T1000 (cell line): ENCODE data around the gene GALNT3.

Experiments used
- DNase-seq: peaks from one replicate; lab custom pipeline; 2025; ENCODE audit warnings: mixed read lengths; lab: John Stamatoyannopoulos, UW

The GALNT3 gene

DNA sequence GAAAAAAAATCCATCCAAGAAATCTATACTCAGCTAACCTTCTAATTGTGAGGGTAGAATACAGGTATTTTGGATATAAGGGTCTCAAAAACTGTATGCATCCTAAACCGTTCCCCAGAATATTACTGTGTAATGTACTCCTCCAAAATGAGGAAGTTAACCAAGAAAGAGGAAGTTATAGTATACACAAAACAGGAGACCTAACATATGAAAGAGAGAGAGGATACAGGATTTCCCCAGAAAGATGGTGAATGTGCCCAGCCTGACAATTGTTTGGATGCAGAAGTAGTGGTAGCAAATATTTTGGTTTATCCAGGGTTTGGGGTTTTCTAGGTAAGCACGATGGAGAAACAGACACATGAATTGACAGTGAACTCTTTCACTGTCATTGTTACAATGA lies 50.6 kb downstream of the GALNT3 start:
- DNase-seq, result no peak

DNA sequence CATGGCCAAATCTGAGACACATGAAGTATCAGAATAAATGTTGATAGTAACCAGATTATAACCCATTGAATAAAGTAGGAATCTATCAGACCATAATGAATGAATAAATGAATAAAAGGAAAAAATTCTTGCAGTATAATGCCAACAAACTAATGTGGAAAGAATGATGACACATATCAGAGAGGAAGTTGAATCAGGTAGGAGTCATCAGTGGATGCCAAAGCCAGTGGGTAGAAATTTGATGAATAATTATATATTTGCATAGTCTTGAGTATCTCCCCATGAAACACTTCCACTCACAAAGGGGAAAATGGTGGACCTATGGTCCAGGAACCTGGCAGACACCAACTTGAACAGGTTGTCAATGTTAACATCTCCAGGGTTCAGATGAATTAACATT lies 68.6 kb downstream of the GALNT3 start:
- no peak for DNase-seq

DNA sequence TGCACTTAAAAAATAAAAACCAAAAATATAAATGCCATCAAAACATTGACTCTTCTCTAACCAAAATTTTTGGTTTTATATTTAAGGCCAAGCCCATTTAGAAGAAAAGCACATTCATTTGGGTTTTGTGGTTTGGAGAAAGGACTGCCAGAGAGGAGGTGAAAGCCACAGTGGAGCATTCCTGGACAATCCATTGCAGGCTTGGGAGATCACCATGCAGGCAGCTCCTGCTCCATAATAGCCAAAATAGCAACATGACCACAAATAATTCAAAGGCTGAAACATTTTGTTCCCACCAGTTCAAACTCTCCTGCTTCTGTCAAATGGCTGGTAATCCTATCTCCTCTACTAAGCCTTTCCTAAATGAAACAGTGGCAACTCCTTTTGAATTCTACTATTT lies 73.5 kb downstream of the GALNT3 start:
- DNase-seq, result no peak

DNA sequence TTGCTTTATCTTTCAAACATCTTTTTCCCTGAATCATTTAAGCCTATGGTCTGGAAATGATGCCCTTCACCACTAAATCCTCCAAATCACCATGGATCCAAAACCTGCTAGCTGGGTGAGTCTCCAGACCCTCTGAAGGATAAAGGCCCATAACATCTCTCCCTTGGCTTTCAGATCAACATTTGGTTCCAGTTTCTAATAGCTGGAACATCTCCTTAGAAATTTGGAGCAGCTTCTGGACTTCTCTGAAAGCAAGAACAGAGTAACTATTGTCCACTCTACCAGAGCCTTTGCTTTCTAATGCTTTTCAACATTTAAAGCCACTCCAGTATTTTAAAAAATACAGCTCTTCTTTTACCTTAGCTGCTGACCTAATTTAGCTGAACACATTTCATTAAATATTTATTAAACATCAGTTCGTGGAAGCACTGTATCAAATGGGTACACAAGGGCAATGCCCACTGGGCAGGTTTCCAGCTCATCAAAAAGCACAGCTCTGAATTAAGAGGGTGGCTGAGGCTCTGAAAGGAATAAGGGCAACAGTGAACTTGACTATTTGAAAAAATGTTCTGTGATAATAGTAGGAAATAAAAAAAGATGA lies 75.3 kb downstream of the GALNT3 start:
- DNase-seq, result no peak

DNA sequence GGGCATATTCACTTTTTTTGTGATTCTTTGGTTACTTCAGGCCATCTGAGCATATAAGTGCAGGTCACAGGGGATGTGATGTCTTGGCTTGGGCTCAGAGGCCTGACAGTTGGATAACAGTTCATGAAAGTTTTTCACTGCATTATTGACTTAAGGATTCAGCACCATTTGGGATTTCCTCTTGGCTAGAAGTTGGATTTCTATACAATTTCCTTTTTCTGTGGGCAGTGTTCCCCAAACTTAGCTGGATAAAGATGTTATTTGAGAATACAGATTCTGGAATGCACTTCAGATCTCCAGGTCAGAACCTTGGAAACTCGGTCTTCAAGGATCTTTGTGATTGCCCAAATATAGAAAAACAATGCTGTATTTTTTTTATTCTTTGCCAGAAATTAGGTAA lies 78.0 kb downstream of the GALNT3 start:
- DNase-seq, result no peak

DNA sequence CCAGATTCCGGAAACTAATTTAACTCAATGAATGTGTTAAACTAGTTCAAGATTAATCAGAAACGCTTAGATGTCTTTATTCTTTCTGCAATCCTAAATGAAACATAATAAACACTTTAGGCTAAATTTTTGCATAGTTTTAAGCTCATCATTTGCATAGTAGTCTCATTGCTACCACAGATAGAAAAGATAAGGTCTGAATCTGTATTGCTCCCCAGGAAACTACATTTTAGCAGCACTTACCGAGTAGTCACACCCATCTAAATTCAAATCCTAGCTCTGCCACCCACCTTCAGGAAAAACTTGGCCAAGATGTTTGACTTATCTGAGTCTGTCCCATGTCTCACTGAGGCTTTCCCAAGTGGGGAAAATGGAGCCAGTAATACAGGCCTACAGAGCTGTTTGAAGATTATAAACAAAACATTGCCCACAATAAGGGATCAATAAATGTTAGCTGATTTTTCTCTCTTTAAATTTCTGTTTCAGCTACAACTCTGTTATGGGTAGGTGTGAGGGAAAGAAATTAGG lies 87.0 kb downstream of the GALNT3 start:
- no peak for DNase-seq

DNA sequence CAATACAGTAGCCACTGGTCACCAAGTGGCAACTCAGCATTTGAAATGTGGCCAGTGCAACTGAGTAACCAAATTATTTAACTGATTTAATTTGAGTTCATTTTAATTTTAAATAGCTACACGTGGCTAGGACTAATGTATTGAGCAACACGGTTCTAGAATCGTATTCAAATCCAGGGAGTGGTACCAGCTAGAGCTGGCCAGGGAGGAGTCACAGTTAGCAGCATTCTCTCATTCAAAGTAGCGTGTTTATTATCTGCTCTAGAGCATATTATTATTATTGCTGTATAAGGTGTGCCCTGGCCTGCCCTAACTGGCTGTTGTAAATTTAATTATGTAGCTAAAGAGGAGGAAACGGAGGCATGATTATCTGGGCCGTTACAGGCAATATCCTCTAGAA lies 92.9 kb downstream of the GALNT3 start:
- DNase-seq, result no peak

DNA sequence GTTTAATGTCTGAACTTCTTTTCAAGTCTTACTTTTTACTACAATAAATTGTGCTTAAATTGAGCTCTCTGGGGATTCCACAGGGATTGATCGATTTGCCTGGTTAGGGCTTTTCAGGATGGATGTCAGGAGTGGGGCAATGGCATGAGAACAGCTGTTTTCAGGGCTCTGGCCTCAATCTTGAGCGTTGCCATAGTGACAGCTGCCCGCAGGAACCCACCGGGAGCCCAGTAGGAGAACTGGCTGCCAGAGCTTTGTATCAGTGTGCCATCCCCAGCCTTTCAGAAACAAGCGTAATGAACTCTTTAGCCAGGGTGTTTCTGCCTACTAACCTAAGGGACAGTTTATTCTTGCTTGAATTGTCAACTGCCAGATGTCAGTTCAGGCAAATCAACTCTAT lies 93.5 kb downstream of the GALNT3 start:
- DNase-seq, result no peak

DNA sequence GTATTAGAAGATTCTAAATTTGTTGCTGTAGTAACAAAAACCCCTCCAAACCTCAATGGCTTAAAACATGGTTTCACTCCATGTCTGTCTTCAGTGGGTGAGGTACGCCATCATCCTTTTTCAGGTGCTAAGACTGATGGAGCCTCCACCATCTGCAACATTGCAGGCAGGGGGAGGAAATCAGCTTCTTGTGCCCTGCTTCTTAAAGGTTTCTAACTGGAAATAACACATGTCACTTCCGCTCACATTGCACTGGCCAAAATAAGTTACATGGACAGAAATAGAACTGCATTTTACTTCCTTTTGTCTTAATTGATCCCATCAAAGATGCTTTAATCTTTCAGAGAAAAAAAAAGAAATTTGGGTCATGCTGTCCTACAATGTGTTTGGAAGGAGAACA lies 94.1 kb downstream of the GALNT3 start:
- no peak for DNase-seq

DNA sequence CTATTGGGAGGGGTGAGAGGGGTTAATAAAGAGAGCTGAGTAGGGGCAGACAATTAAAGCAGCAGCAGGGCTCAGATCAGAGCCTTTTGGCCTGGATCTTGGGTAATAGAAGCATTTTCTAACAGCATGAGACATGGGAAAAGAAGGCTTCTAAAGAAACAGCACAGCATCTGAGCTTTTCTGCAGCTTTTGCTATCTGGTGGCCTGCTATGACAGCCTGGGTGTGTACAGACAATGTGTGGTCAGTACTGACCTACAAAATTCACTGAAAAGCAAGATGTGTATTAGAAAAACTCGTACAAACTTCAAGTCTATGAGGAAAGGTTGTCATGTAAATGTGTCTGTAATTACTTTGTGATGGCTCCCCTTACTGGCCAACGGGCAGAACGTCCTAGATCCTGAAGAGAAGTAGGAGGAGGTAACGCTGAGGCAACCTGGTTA lies 95.6 kb downstream of the GALNT3 start:
- no peak for DNase-seq

DNA sequence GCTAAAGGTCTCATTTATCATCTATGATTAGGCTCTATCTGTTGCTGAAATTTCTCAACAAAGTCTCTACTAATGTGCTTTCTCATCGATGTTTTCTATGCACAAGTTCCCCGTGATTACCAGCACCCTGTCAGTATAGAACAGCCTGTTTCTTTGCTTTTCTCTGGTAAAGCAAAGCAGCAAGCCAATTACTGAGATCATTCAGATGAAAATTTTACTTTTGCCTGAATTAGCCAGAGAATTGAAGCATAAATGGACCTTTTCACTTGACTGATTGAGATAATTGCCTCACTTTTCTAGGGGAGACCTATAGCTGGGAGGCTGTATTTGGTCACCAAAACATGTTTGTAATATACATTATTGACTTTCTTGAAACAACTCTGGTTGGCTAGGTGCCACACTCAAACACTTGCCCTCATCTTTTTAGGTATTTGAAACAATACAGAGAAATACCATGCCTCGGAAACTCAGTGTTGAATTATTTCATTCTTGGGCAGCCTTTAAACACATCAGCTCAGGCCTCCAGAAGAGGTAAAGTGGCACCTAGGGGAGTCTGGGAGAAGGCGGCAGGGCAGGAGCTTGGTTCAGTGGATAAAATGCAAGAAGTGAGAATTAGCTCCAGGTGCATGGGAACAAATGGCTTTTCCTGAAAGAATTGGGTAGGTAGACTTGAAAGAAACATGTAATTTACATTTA lies 96.2 kb downstream of the GALNT3 start:
- DNase-seq, result no peak
